Measurements from ENCODE around the gene NXNL1. TPM values are rescaled to one million over a fixed set of nuclear protein-coding genes. Genes with fewer than 3 reads are reported as not detected.

Gene NXNL1
- total and polyA plus RNA-seq, 9 of the 15 experiments (the other 6 are each of a cell fraction or from before 2014, with no cell fraction given): not detected

DNA sequence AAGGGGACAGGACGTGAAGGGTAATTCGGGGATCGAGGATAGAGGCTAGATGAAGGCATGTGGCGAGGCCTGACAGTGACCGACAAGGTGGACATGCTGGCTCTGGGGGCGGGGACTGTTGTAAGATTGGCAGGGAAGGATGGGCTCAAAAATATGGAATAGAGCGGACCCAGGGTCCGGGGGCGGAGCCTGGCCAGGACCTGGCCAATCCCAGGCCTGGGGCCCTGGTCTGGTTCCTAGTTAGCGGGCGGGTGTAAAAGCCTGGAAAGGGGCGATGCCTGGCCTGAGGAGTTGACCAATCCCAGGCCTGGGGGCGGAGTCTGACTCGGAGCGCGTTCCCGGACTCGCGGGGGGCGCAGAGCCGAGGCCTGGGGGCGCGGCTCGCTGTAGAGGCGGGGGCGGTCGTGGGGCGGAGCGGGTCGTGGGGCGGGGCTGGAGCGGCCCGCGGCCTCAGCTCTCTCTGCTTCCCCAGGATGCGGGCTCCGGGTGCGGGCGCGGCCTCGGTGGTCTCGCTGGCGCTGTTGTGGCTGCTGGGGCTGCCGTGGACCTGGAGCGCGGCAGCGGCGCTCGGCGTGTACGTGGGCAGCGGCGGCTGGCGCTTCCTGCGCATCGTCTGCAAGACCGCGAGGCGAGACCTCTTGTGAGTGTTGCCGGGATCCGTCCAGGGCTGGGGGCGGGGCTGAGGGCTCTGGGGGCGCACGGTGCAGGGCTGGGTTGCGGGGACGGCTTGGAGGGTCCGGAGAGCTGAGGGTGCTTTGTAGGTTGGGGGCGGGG is 9.5 kb upstream of the NXNL1 start, which contains the start of gene SLC27A1 (continued):
- TF ChIP-seq, protein P1, sequence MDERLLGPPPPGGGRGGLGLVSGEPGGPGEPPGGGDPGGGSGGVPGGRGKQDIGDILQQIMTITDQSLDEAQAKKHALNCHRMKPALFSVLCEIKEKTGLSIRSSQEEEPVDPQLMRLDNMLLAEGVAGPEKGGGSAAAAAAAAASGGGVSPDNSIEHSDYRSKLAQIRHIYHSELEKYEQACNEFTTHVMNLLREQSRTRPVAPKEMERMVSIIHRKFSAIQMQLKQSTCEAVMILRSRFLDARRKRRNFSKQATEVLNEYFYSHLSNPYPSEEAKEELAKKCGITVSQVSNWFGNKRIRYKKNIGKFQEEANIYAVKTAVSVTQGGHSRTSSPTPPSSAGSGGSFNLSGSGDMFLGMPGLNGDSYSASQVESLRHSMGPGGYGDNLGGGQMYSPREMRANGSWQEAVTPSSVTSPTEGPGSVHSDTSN (CRISPR knock-in tag; IDR thresholded peaks at IDR 0.05; ENCODE audit: low read depth): peak; percentile 61
- TF ChIP-seq, protein P1 (tag; conservative IDR thresholded peaks at IDR 0.05; ENCODE audit: low read depth): peak; percentile 95
- no peak for TF ChIP-seq KLF6 (CRISPR knock-in tag; IDR thresholded peaks at IDR 0.05; ENCODE audit: borderline replicate concordance)
- 0 out of 2 replicates have a peak, but pooled peaks have one; percentile 17 for TF ChIP-seq XRCC5 (IDR thresholded peaks at IDR 0.05; ENCODE audit: low read depth, low read length)
- TF ChIP-seq MEF2D (tag; conservative IDR thresholded peaks at IDR 0.05; ENCODE audit: low read depth): no peak
- TF ChIP-seq L3MBTL2 (IDR thresholded peaks at IDR 0.05): no peak
- 0 out of 2 replicates have a peak, but pooled peaks have one; percentile 54 for TF ChIP-seq ERF (CRISPR knock-in tag; IDR thresholded peaks at IDR 0.05)
- no peak for TF ChIP-seq BHLHE40 (IDR thresholded peaks at IDR 0.05; ENCODE audit: low read length)
- TF ChIP-seq LEF1 (IDR thresholded peaks at IDR 0.05): no peak
- TF ChIP-seq, protein P2, sequence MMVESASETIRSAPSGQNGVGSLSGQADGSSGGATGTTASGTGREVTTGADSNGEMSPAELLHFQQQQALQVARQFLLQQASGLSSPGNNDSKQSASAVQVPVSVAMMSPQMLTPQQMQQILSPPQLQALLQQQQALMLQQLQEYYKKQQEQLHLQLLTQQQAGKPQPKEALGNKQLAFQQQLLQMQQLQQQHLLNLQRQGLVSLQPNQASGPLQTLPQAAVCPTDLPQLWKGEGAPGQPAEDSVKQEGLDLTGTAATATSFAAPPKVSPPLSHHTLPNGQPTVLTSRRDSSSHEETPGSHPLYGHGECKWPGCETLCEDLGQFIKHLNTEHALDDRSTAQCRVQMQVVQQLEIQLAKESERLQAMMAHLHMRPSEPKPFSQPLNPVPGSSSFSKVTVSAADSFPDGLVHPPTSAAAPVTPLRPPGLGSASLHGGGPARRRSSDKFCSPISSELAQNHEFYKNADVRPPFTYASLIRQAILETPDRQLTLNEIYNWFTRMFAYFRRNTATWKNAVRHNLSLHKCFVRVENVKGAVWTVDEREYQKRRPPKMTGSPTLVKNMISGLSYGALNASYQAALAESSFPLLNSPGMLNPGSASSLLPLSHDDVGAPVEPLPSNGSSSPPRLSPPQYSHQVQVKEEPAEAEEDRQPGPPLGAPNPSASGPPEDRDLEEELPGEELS (CRISPR knock-in tag; IDR thresholded peaks at IDR 0.05; ENCODE audit: borderline replicate concordance): no peak
- TF ChIP-seq, protein P3, sequence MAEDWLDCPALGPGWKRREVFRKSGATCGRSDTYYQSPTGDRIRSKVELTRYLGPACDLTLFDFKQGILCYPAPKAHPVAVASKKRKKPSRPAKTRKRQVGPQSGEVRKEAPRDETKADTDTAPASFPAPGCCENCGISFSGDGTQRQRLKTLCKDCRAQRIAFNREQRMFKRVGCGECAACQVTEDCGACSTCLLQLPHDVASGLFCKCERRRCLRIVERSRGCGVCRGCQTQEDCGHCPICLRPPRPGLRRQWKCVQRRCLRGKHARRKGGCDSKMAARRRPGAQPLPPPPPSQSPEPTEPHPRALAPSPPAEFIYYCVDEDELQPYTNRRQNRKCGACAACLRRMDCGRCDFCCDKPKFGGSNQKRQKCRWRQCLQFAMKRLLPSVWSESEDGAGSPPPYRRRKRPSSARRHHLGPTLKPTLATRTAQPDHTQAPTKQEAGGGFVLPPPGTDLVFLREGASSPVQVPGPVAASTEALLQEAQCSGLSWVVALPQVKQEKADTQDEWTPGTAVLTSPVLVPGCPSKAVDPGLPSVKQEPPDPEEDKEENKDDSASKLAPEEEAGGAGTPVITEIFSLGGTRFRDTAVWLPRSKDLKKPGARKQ (CRISPR knock-in tag; IDR thresholded peaks at IDR 0.05): no peak
- TF ChIP-seq, protein P4, sequence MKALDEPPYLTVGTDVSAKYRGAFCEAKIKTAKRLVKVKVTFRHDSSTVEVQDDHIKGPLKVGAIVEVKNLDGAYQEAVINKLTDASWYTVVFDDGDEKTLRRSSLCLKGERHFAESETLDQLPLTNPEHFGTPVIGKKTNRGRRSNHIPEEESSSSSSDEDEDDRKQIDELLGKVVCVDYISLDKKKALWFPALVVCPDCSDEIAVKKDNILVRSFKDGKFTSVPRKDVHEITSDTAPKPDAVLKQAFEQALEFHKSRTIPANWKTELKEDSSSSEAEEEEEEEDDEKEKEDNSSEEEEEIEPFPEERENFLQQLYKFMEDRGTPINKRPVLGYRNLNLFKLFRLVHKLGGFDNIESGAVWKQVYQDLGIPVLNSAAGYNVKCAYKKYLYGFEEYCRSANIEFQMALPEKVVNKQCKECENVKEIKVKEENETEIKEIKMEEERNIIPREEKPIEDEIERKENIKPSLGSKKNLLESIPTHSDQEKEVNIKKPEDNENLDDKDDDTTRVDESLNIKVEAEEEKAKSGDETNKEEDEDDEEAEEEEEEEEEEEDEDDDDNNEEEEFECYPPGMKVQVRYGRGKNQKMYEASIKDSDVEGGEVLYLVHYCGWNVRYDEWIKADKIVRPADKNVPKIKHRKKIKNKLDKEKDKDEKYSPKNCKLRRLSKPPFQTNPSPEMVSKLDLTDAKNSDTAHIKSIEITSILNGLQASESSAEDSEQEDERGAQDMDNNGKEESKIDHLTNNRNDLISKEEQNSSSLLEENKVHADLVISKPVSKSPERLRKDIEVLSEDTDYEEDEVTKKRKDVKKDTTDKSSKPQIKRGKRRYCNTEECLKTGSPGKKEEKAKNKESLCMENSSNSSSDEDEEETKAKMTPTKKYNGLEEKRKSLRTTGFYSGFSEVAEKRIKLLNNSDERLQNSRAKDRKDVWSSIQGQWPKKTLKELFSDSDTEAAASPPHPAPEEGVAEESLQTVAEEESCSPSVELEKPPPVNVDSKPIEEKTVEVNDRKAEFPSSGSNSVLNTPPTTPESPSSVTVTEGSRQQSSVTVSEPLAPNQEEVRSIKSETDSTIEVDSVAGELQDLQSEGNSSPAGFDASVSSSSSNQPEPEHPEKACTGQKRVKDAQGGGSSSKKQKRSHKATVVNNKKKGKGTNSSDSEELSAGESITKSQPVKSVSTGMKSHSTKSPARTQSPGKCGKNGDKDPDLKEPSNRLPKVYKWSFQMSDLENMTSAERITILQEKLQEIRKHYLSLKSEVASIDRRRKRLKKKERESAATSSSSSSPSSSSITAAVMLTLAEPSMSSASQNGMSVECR (CRISPR knock-in tag; IDR thresholded peaks at IDR 0.05): no peak
- TF ChIP-seq, protein P5, sequence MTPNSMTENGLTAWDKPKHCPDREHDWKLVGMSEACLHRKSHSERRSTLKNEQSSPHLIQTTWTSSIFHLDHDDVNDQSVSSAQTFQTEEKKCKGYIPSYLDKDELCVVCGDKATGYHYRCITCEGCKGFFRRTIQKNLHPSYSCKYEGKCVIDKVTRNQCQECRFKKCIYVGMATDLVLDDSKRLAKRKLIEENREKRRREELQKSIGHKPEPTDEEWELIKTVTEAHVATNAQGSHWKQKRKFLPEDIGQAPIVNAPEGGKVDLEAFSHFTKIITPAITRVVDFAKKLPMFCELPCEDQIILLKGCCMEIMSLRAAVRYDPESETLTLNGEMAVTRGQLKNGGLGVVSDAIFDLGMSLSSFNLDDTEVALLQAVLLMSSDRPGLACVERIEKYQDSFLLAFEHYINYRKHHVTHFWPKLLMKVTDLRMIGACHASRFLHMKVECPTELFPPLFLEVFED (CRISPR knock-in tag; conservative IDR thresholded peaks at IDR 0.05): peak; percentile 93
- no peak for TF ChIP-seq TAF9B (IDR thresholded peaks at IDR 0.05; ENCODE audit: partially characterized antibody)
